Neural cell (in vitro differentiated cells): Measurements from ENCODE around the gene KCNQ1OT1. TPM values are rescaled to one million over a fixed set of nuclear protein-coding genes. Genes with fewer than 3 reads are reported as not detected.

ENCODE experiments used
- H2AFZ ChIP-seq: fragments of 200-600, 300-800 bp; sonication (generic), shearing (Covaris generic); 2 replicates; pipeline ENCODE4 v1.6.0; 2014; ENCODE audit warnings: low read depth, mild to moderate bottlenecking, antibody characterized with exemption, low read length, moderate library complexity
- H3F3A ChIP-seq: fragments of 200-600 bp; shearing (Covaris generic); 2 replicates; pipeline ENCODE4 v1.6.1; 2016; ENCODE audit warnings: mild to moderate bottlenecking, moderate library complexity, mixed read lengths, antibody characterized with exemption, low read length; ENCODE audit not compliant: insufficient read depth, poor library complexity, severe bottlenecking
- H3K27ac ChIP-seq: fragments of 200-600, 300-800 bp; sonication (generic), shearing (Covaris generic); 2 replicates; pipeline ENCODE4 v1.5.1; 2014; ENCODE audit warnings: mild to moderate bottlenecking, low read length, moderate library complexity
- H3K27me3 ChIP-seq: fragments of 300-800, 200-600 bp; sonication (generic), shearing (Covaris generic); 2 replicates; pipeline ENCODE4 v1.6.0; 2014; ENCODE audit warnings: mild to moderate bottlenecking, low read depth, low read length, moderate library complexity; ENCODE audit not compliant: insufficient read depth
- H3K36me3 ChIP-seq: fragments of 300-800, 200-600 bp; sonication (generic), shearing (Covaris generic); 2 replicates; pipeline ENCODE4 v1.5.1; 2014; ENCODE audit warnings: mild to moderate bottlenecking, antibody characterized with exemption, low read length, moderate library complexity; ENCODE audit not compliant: insufficient read depth
- H3K4me2 ChIP-seq: fragments of 300-800, 200-600 bp; sonication (generic), shearing (Covaris generic); 2 replicates; pipeline ENCODE4 v1.6.0; 2014; ENCODE audit warnings: mild to moderate bottlenecking, low read length
- H3K4me3 ChIP-seq: fragments of 300-800, 200-600 bp; sonication (generic), shearing (Covaris generic); 2 replicates; pipeline ENCODE4 v1.5.1; 2014; ENCODE audit warnings: mild to moderate bottlenecking, low read length, moderate library complexity
- H3K79me2 ChIP-seq: fragments of 200-600 bp; shearing (Covaris generic); replicated peaks from 2 replicates; pipeline ENCODE4 v1.6.0; 2014; ENCODE audit warnings: mild to moderate bottlenecking, low read length, moderate library complexity; ENCODE audit not compliant: insufficient read depth
- H3K9ac ChIP-seq: fragments of 300-800, 200-600 bp; sonication (generic), shearing (Covaris generic); 2 replicates; pipeline ENCODE4 v1.6.1; 2016; ENCODE audit warnings: mild to moderate bottlenecking, low read length, mixed read lengths
- H3K9me2 ChIP-seq: fragments of 200-600 bp; shearing (Covaris generic); 2 replicates; pipeline ENCODE4 v1.6.1; 2016; ENCODE audit warnings: mild to moderate bottlenecking, low read length, mixed read lengths; ENCODE audit not compliant: insufficient read depth
- H3K9me3 ChIP-seq: fragments of 200-600, 300-800 bp; sonication (generic), shearing (Covaris generic); 2 replicates; pipeline ENCODE4 v1.6.1; 2016; ENCODE audit warnings: mild to moderate bottlenecking, mixed run types, low read length, moderate library complexity, mixed read lengths
- H4K20me1 ChIP-seq: fragments of 200-600 bp; shearing (Covaris generic); 2 replicates; pipeline ENCODE4 v1.6.1; 2016; ENCODE audit warnings: mild to moderate bottlenecking, mixed run types; ENCODE audit not compliant: insufficient read depth
- CTCF ChIP-seq: fragments of 450-650 bp; IDR thresholded peaks from 2 replicates; pipeline ENCODE4 v1.5.1; 2014; ENCODE audit warnings: antibody characterized with exemption, mild to moderate bottlenecking, moderate library complexity; ENCODE audit not compliant: poor library complexity, severe bottlenecking
- EP300 ChIP-seq: fragments of 450-650 bp; conservative IDR thresholded peaks from 2 replicates; pipeline ENCODE4 v1.6.1; 2014; ENCODE audit warnings: antibody characterized with exemption, mild to moderate bottlenecking, moderate library complexity; ENCODE audit not compliant: poor library complexity, severe bottlenecking
- EZH2 ChIP-seq: fragments of 200-600, 300-800 bp; shearing (Covaris generic), sonication (generic); IDR thresholded peaks from 2 replicates; pipeline ENCODE4 v1.6.1; 2014; ENCODE audit warnings: antibody characterized with exemption, low read length, borderline replicate concordance, mild to moderate bottlenecking; ENCODE audit not compliant: insufficient read depth, poor library complexity, severe bottlenecking
- MXI1 ChIP-seq: fragments of 450-650 bp; conservative IDR thresholded peaks from 2 replicates; pipeline ENCODE4 v1.6.1; 2014; ENCODE audit warnings: antibody characterized with exemption, mild to moderate bottlenecking; ENCODE audit not compliant: poor library complexity, severe bottlenecking
- POLR2AphosphoS5 ChIP-seq: IDR thresholded peaks from 2 replicates; pipeline ENCODE4 v1.6.1; 2012
- RAD21 ChIP-seq: fragments of 450-650 bp; conservative IDR thresholded peaks from 2 replicates; pipeline ENCODE4 v1.6.1; 2014; ENCODE audit warnings: antibody characterized with exemption, mild to moderate bottlenecking, moderate library complexity
- REST ChIP-seq: IDR thresholded peaks from 2 replicates; pipeline ENCODE4 v1.6.1; 2012; ENCODE audit warnings: borderline replicate concordance
- SMC3 ChIP-seq: fragments of 450-650 bp; conservative IDR thresholded peaks from 2 replicates; pipeline ENCODE4 v1.6.1; 2014; ENCODE audit warnings: antibody characterized with exemption, mild to moderate bottlenecking, moderate library complexity; ENCODE audit not compliant: poor library complexity
- TAF1 ChIP-seq: IDR thresholded peaks from 2 replicates; pipeline ENCODE4 v1.6.1; 2012; ENCODE audit warnings: low read depth
- polyA plus RNA-seq: library from polyadenylated mRNA; depleted of rRNA; stranded (reverse); fragments of >200 nt; gene quantifications from 2 replicates; pipeline ENCODE4 v1.2.3, GENCODE V29; 2014

KCNQ1OT1 gene
- polyA plus RNA-seq, 1 donor from 2014 or later: 0.12 TPM

GRCh38 chr11:2728663-2729332, 29.0 kb upstream of the KCNQ1OT1 start:
- Histone ChIP-seq H3K79me2 (no peaks in the 10 kb centered on the region), H3K27me3 (peaks cover 15% of the 10 kb centered on the region), H3K36me3 (no peaks in the 10 kb centered on the region), H4K20me1 (no peaks in the 10 kb centered on the region), H3K4me3 (no peak overlapping the region), H3K4me2 (no peak overlapping the region), H3K9ac (no peak overlapping the region), H2AFZ (no peak overlapping the region), H3K9me2 (no peaks in the 10 kb centered on the region), H3K9me3 (no peaks in the 10 kb centered on the region), H3F3A (no peaks in the 10 kb centered on the region), H3K27ac (no peak overlapping the region)
- TF ChIP-seq TAF1: no peak
- TF ChIP-seq CTCF: no peak
- TF ChIP-seq REST: no peak
- no peak for TF ChIP-seq POLR2AphosphoS5
- TF ChIP-seq SMC3: no peak
- TF ChIP-seq MXI1: no peak
- TF ChIP-seq EZH2: no peak
- no peak for TF ChIP-seq RAD21
- TF ChIP-seq EP300: no peak

DNA sequence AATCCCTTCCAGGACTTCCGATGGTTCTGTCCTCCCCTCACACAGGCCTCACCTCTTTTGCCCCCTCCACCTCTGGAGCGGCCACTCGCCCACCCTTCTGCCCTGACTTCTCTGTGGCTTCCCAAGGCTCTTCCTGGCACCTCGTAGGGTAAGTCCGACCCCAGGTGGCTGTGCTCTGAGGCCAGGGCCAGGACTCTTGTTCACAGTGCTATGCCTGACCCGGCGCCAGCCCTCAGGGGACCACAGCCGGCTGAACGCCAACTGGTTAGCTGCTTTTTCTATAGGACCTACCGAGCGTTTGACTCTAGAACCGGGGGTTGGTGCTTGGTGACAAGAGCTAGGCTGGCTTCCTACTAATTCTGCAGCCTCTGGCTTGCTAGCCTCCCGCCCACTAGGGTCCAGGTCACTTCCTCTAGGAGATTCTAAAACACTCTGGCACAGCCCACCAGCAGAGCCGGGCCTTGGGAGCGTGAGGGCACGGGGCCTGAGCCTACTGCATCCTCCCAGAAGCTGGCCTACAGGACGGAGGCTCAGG, 28.4 kb upstream of the KCNQ1OT1 start:
- H3K9me3 ChIP-seq: no peaks in the 10 kb centered on the region
- H3K9me2 ChIP-seq: no peaks in the 10 kb centered on the region
- H3K9ac ChIP-seq: no peak overlapping the region
- no peak overlapping the region for H3K4me3 ChIP-seq
- no peaks in the 10 kb centered on the region for H3F3A ChIP-seq
- TF ChIP-seq EZH2: no peak
- no peak for TF ChIP-seq MXI1
- no peak for TF ChIP-seq POLR2AphosphoS5
- TF ChIP-seq TAF1: no peak
- TF ChIP-seq SMC3: no peak
- TF ChIP-seq REST: no peak
- TF ChIP-seq RAD21: no peak
- no peak for TF ChIP-seq CTCF
- TF ChIP-seq EP300: no peak
- no peak overlapping the region for H3K27ac ChIP-seq
- no peaks in the 10 kb centered on the region for H4K20me1 ChIP-seq
- no peaks in the 10 kb centered on the region for H3K36me3 ChIP-seq
- H3K4me2 ChIP-seq: no peak overlapping the region
- H3K27me3 ChIP-seq: peaks cover 20% of the 10 kb centered on the region
- no peak overlapping the region for H2AFZ ChIP-seq
- H3K79me2 ChIP-seq: no peaks in the 10 kb centered on the region
